Hepatocyte (in vitro differentiated cells): ENCODE results near the gene ZER1.

Source experiments
- CTCF ChIP-seq: fragments of 200-600 bp; sonication (generic); IDR thresholded peaks from 2 replicates; pipeline ENCODE4 v1.5.1; 2016; ENCODE audit warnings: antibody characterized with exemption, mild to moderate bottlenecking; ENCODE audit not compliant: poor library complexity
- EZH2phosphoT487 ChIP-seq: fragments of 200-600 bp; sonication (generic); IDR thresholded peaks from one replicate; pipeline ENCODE4 v1.6.1; 2018; ENCODE audit warnings: antibody characterized with exemption, mild to moderate bottlenecking, low read depth, moderate library complexity; ENCODE audit not compliant: unreplicated experiment, severe bottlenecking

- TF ChIP-seq CTCF, result no peak
- TF ChIP-seq EZH2phosphoT487, result no peak
Observed at GRCh38 chr9:128723352-128723865, 48.3 kb downstream of the ZER1 start.
